HG03108 (cell line): ENCODE data around the gene C16orf95.

ENCODE experiments used
- ATAC-seq: cut with Tn5 transposase; IDR thresholded peaks from one replicate; pipeline ENCODE4 v1.9.1; 2021; ENCODE audit warnings: moderate library complexity; ENCODE audit not compliant: unreplicated experiment

C16orf95 gene

GRCh38 chr16:87333581-87334331 lies 16.6 kb upstream of the C16orf95 start:
- no peak for ATAC-seq

GRCh38 chr16:87333101-87333500 lies 15.9 kb upstream of the C16orf95 start:
- ATAC-seq: no peak

GRCh38 chr16:87332150-87332549 lies 15.0 kb upstream of the C16orf95 start:
- no peak for ATAC-seq

GRCh38 chr16:87331241-87331801 lies 14.1 kb upstream of the C16orf95 start:
- no peak for ATAC-seq

GRCh38 chr16:87330646-87331045 lies 13.5 kb upstream of the C16orf95 start:
- no peak for ATAC-seq

GRCh38 chr16:87330257-87330624 lies 13.0 kb upstream of the C16orf95 start:
- ATAC-seq: no peak

GRCh38 chr16:87329436-87330256 lies 12.5 kb upstream of the C16orf95 start:
- no peak for ATAC-seq

- ATAC-seq: no peak
Measured at GRCh38 chr16:87328846-87329245, 11.7 kb upstream of the C16orf95 start.

- no peak for ATAC-seq
Measured at GRCh38 chr16:87327798-87328495, 10.8 kb upstream of the C16orf95 start.

- ATAC-seq: no peak
Measured at GRCh38 chr16:87326151-87326571, 9.0 kb upstream of the C16orf95 start.

GRCh38 chr16:87325423-87325858 lies 8.2 kb upstream of the C16orf95 start:
- ATAC-seq: no peak

- ATAC-seq: no peak
Measured at GRCh38 chr16:87324411-87325275, 7.5 kb upstream of the C16orf95 start.

- no peak for ATAC-seq
Measured at GRCh38 chr16:87323727-87324410, 6.7 kb upstream of the C16orf95 start.

GRCh38 chr16:87322833-87323726 lies 5.9 kb upstream of the C16orf95 start:
- ATAC-seq: no peak

- no peak for ATAC-seq
Measured at GRCh38 chr16:87322360-87322759, 5.2 kb upstream of the C16orf95 start.

- no peak for ATAC-seq
Measured at GRCh38 chr16:87321336-87322107, 4.3 kb upstream of the C16orf95 start.

GRCh38 chr16:87320510-87321227 lies 3.5 kb upstream of the C16orf95 start:
- ATAC-seq: no peak
